Hematopoietic multipotent progenitor cell treated with erythropoietin and hydrocortisone succinate and interleukin-3 and kit ligand, for 4 days (in vitro differentiated cells): ENCODE data around the gene PMM1.
"Not testable (repeated sequence)": the region's sequence is repeated elsewhere in the genome, so short reads cannot be mapped to it uniquely, and the experiment has no call there.

Experiments used
- DNase-seq: peaks from one replicate; pipeline ENCODE4 v3.0.0-alpha.2; 2015

PMM1 gene

DNA sequence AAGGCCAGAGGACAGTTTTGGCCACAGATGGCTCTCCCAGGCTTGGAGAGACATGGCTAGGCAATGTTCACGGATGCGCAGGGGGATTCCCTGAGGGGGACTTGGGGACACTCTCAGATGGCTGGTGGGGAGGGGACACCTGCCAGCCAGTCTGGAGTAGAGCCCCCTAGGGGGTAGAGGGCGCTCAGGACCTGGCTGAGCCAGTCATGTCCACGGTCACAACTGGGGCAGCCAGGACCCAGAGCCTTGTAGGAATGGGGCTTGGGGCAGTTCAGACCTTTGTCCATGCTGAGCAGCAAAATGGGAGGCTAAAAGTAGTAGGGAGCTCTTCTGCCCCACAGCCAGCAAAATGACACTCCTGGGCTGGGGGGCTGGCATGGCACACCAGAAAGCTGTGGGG is 27.2 kb downstream of the PMM1 start:
- no peak for DNase-seq

DNA sequence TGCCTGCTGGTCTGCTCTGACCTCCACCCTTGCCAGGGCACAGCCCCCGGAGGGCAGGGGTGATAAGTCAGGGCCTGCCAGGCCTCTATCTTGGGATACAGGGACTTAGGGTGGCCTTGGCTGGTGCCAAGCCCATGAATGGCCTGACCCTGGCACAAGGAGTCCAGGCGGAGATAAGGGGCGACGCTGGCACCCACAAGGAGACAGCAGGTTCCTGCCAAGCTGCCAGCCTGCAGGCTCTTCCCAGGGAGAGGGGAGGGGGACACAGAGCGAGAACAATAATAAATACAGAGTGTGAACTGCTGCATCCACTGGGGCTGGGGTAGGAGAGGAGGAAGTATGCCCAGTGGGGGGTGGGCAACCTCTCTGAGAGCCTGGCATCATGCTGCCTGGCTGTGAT is 27.9 kb downstream of the PMM1 start:
- no peak for DNase-seq

DNA sequence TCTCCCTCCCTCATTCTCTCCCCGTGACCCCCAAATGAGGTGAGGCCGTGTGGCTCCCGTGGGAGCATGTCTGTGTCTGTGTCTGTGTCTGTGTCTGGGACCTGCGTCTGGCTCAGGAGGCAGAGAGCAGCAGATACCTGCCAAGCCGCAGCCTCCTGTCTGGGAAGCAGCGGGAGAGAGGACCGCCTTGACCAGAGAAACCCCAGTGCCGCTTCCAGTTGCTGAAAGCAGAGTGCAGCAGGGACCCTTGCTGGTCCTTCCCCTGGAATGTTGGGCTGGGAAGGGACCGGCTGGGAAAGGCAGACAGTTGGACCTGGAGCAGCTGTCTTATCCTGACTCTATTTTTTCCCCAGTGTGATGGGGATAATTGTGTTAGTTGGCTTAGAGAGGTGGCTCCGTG is 28.3 kb downstream of the PMM1 start:
- no peak for DNase-seq

DNA sequence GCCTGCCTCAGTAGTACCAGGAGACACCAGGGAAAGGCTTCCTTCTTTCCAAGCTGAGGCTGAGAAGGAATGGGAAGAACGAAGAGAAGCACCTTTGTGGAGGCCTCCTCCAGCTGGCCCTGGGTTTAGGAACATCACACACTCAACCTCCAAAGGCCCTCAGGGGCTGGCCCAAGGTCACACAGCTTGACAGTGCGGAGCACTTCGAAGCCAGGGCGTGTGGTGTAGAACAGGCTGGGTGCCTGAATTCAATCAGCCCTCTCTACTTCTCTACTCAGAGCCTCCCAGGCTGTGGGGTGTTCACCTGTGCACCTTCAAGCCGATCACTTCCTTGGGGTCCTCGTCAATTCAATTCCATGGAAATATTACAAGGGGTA is 29.6 kb downstream of the PMM1 start:
- DNase-seq: no peak

DNA sequence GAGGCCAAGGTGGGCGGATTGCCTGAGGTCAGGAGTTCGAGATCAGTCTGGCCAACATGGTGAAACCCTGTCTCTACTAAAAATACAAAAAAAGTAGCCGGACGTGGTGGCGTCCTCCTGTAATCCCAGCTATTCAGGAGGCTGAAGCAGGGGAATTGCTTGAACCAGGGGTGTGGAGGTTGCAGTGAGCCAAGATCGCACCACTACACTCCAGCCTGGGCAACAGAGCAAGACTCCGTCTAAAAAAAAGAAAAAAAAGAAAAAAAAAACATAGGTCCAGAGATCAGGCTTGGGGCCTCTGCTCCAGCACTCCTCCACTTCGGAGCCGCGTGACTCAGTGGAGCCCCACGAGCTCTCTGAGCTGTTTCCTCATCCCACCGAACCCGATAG is 31.4 kb downstream of the PMM1 start:
- not testable (repeated sequence) for DNase-seq

DNA sequence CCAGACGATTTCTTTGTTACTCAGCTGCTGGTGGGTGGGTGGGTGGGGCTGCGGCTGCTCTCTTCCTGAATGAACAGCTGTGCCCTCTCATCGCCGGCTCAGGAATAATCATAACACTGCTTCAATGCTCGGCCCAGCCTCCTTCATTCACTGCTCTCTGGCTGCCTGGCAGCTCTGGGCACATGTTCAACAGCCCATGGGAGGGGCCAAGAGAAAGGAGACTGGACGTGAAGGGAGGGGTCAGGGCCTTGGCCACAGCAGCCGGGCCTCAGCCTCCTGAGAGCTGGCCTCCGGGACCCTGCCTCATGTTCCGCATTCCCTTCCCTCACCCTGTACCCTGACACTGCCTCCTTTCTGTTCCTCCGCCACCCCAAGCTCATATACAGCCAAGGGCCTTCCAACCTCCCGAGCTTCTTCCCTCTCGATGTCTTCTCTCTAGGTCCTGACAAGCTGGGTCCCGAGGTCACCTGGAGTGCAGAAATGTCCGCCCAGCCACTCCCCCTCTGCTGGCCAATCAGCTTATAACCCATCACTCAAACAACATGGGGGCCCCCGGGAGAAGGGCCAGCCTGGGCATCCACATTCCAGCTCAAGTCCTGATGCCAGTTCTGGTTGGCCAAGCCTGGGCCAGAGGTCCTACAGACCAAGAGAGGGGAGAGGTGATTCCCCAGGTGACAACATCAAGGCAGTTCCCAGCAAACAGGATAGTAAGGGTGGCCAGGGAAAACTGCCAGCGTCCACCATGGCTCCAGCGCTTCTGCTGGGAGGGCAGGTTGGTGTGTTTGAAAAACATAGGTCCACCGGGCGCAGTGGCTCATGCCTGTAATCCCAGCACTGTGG is 32.0 kb downstream of the PMM1 start:
- DNase-seq: no peak

DNA sequence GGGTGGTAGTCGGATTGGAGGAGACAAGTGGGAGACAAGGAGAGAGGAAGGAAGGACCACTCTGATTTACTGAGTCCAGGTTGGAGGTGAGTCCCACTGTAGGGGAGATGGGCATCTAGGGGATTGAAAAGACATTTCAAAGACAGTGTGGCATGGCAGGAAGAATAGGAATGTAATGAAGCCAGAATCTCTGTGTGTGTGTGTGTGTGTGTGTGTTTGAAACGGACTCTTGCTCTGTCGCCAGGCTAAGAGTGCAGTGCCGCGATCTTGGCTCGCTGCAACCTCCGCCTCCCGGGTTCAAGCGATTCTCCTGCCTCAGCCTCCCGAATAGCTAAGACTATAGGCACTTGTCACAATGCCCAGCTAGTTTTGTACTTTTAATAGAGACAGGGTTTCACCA is 33.1 kb downstream of the PMM1 start:
- DNase-seq: no peak

DNA sequence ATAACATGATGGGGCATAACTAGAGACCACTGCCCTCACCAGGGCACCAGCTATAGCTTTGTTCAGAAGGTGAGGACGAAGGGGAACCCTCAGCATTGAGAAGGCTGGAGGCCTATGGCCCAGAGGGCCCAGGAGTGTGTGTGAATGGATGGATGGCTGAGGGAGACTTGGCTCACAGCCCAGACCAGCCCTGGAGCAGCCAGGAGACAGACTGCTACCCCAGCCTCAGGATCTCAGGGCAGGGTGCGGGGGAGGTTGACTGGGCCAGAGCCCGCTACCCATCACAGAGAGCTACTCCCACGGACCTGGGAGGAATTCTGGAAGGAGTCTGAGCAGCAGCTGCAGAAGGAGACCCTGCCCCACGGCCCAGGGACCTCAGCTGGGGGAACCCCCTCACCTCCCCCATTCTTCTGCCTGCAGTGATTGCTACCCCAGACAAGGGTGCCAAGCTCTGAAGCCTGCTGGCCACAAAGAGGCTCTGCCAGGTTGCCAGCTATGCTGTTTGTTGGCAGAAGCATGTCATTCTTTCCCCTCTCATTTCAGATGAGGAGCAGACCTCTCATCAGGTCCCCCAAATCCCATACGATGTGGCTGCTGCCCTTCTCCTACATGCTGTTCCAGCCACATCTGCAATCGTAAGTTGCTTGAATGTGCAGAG is 34.2 kb downstream of the PMM1 start:
- DNase-seq: no peak

DNA sequence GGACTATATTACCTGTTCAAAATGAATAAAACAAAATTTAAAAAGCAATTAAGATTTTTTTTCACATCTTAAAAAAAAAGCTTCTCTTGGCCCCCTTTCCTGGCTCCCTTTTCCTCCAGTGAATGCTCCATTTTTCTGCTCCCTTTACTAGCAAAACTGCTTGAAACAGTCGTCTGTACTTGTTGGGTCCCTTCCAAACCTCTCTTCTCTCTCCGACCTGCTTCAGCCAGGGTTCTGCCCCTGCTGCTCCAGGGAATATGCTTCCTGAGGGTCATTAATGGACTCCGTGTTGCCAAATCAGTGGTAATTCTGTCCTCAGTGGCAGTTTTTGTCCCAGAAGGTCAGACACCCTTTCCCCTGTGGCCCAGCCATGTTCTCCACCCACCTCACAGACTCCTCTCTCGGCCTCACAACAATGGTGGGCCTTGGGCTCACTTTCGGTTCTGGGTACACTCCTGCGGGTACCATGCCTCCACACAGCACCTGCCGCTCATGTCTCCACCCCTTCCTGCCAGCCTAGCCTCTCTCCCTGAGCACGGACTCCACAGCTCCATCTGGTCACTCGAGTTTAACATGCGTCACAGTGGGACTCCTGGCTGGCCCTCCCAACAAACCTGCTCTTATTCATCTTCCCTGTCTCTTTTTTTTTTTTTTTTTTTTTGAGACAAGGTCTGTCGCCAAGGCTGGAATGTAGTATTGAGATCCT is 37.6 kb downstream of the PMM1 start:
- no peak for DNase-seq

DNA sequence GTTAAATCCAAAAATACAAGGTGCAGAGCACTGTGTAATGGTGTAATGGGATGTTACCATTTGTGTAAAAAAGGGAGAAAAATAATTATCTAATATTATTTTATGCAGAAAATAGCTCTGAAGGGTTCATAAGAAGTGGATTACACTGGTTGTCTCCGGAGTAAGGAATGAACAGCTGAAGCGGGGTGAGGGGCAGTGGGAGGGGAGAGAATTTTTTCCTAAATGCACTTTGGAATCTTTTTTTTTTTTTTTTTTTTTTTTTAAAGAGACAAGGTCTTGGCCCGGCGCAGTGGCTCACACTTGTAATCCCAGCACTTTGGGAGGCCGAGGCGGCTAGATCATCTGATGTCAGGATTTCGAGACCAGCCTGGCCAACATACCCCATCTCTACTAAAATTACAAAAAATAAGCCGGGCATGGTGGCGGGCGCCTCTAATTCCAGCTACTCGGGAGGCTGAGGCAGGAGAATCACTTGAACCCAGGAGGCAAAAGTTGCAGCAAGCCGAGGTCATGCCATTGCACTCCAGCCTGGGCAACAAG is 38.6 kb downstream of the PMM1 start:
- DNase-seq: no peak

DNA sequence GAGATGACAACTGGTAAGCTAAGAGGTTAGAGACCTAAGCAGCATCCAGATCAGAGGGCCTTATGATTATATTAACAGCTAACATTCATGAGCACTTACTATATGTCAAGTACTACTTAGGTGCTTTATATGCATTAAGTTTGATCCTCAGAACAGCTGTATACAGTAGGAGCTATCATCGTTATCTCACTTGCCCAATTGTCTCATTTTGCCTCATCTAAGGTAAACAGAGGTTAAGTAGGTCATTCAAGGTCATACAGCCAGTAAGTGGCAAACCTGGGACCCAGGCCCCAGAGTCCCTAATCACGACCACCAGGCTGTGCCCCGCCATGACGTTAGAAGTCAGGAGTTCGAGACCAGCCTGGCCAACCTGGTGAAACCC is 40.8 kb downstream of the PMM1 start:
- no peak for DNase-seq

DNA sequence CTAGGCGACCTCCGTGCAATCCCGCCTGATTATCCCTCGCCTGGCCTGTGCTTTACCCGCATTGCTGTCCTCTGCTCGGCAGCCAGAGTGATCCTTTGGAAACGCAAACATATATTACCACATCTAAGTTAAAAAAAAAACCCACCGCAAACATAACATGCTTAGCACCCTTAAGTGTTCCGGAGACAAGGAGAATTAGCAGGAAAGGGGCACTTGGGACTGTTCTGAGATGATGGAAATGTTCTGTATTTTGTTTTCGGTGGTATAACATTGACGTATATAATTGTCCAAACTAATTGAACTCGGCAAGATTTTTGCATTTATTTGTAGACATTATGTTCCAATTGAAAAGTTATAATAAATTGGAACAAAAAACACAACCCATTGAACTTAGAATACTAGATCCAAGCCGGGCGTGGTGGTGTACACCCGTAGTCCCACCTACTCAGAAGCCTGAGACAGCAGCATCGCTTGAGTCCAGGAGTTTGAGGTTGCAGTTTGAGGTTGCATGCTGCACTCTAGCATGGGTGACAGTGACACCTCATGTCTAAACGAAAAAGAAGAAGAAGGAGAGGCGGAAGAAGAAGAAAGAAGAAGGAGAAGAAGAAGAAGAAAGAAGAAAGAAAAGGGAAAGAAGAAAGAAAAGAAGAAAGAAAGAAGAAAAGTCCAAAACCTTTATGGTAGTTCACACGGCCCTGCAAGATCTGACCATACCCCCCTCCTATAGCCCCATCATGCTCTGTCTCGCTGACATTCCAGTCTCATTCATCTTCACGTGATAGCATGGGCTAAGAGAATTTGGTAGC is 44.8 kb downstream of the PMM1 start:
- peak; percentile 35 for DNase-seq

DNA sequence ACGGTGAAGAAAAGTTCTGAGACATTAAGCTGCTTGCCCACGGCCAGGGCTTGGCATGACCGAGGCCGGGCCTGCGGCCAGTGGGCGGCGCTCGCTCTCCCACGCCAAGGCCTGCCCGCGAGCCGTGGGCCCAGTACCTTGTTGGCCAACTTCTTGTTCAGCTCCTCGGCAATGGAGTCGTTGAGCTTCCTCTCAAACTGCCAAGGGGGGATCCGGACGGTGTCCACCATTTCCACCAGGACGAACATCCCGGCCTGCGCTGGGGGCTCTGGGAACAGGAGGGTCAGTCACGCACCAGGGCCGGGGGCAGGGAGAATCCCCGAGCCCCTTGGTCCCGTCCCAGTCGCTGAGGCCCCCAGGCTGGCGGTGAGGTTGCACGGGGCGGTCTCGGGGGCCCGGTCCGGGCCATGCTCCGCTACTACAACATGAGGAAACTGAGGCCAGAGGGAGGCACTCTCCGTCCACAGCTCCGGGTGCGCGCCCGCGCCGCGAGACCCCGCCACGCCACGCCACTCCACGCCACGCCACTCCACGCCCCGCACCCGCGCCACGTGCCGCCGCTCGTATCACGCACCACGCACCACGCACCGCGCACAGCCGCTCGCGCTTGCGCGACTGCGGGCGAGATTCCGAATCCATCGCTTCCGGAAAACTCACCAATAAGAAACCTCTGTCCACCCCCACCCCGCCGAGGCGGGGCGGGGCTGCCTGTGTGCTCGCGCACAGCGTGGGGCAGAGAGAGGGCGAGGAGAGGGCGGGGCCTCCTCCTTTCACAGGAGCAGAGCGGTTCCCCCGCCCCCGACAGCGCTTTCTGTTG is 45.6 kb downstream of the PMM1 start, which contains the start of gene POLR3H:
Gene POLR3H, minus strand, starts transcription at position 617 of the 817 bp plus-strand sequence. Its CDS starts 369 bp downstream, at position 248.
- DNase-seq: peak; percentile 99

DNA sequence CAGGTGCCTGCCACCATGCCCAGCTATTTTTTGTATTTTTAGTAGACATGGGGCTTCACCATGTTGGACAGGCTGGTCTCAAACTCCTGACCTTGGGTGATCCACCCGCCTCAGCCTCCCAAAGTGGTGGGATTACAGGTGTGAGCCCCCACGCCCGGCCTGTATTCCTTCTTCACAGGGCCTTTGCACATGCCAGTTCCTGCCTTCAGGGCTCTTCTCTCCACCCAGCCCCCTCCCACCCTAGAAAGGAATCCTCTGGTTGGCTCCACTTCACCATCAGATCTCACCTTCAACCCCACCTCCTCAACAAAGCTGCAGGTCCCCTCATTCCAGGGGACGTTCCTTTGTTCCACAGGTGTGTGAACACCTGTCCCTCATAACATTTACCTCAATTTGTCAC is 47.4 kb downstream of the PMM1 start:
- DNase-seq: no peak

DNA sequence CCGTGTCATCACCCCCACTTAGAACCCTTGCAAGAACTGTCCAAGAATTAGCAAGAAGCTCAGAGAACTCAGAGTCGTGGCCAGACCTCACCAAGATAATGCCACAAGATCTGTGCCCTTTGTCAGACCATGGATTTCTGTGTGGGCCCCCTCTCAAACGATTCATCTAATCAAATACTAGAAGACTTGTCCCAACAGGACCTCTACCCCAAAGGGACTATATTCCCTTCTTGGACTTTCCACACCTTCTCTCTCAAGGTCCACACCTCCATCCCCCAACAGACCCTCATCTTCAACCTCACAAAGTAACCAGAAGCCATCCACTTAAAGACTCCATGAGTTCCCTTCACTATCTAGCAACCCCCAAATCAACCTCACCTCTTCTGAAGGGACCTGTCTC is 48.2 kb downstream of the PMM1 start:
- DNase-seq: peak; percentile 41

DNA sequence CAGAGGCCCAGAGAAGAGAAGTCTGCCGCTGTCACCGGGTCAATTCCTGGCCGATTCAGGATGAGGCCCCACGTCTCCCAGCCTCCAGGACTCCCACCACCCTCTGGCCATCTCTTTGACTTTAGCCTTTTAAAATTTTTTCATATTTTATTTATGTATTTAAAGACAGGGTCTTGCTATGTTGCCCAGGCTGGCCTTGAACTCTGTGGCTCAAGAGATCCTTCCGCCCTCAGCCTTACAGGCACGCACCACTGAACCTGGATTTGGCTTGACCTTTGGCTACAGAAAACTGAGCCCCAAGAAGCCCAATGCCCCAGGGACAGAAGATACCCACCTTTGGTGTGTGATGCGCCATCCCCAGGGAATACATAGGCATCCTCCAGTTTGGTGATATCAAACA is 49.3 kb downstream of the PMM1 start:
- no peak for DNase-seq

DNA sequence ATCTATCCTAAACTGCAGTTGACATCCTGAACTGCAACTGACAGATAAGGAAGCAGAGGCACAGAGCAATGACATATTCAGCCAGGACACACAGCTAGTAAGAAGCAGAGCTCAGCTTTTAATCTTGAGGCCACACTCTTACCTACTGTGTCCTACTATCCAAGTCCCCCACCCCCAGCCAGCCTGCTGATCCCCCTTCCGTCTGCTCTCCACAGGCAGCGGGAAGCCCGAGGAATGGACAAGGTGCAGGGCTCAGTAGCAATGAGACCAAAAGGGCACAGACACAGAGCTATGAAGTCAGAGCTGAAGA is 49.7 kb downstream of the PMM1 start:
- DNase-seq: peak; percentile 78

DNA sequence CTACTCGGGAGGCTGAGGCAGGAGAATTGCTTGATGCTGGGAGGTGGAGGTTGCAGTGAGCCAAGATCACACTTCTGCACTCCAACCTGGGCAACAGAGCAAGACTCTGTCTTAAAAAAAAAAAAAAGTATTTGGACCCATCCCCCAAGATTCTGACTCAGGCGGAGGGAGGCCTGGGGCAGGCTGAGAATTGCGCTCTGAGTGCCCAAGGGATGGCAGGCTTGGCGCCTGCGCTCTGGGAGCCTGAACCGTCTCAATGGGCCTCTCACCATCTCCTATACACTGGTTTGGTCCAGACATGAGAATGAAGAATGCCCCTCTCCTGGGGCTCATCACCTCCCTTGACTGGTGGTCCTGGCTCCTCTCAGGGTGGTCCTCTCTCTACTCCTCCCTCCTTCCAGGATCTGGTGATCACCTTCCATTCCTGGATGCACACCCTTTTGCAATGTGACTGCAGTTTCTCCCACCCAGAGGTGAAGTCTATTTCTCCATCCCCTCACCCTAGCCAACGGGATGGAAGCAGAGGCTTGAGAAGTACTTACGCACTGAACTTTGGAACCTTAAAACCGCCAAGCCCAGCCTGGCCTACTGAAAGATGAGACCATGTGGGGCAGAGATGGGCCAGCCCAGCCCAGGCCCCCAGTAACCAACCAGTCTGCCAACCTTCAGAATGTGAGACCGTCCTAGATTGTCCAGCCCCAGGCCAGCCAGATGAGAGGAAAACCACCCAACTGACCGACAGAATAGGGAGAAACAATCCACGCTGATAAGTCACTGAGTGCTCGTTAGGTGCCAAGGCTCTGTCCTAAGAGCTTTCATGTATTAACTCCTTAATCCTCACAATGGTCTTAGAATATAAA is 50.3 kb downstream of the PMM1 start:
- no peak for DNase-seq

DNA sequence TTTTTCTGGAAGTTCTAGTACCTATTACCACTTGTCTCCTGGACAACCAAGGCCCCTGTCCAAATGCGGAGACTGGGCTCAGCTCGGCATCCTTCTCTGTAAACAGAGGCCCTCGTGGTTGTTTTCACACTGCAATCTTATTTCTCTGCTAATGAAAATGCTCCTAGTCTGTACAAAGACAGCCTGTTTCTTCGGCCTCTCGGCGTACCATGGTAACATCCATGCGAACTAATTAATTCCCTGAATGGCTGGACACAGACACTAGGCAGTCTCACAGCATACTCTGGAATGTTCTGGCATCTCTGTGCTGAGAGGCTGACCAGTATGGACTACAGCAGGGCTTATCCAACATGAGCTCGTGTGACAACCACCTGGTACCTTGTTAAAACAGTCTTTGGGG is 51.1 kb downstream of the PMM1 start:
- no peak for DNase-seq

DNA sequence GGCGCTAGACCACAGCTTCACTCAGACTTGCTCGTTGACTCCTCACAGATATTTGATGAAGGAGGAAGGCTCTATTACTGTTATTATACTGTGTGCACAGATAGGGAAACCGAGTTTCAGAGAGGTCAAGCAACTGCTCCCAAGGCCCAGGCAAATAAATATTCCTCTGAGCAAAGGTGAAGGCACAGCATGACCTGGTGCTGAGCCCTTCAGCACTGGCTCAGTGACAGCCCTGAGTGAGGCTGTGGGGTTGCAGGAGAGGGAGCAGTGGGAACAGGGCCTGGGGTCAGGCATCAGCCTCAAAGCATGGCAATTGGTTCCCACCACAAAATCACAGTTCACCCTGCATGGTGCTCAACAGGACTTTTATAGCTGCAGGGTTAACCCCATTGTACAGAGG is 52.4 kb downstream of the PMM1 start:
- no peak for DNase-seq

DNA sequence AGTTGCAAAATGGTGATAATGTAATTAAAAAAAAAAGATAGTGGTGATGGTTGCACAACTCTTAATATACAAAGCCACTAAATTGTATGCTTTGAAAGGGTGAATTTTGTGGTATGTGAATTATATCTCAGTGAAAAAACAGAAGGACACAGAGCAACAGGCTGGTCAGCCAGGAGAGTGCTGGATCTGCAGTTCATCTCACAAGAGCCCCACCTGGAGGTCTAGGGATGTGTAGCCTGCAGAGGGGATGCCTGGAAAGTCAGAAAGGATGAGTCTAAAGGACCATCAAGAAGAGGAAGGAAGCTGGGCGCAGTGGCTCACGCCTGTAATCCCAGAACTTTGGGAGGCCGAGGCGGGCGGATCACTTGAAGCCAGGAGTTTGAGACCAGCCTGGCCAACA is 54.4 kb downstream of the PMM1 start:
- peak; percentile 49 for DNase-seq
